GM21423 (cell line): ENCODE results near the gene DXO.

Experiments used
- ATAC-seq: cut with Tn5 transposase; IDR thresholded peaks from one replicate; pipeline ENCODE4 v1.9.1; 2021; ENCODE audit warnings: mild to moderate bottlenecking, moderate library complexity; ENCODE audit not compliant: unreplicated experiment

DXO gene

DNA sequence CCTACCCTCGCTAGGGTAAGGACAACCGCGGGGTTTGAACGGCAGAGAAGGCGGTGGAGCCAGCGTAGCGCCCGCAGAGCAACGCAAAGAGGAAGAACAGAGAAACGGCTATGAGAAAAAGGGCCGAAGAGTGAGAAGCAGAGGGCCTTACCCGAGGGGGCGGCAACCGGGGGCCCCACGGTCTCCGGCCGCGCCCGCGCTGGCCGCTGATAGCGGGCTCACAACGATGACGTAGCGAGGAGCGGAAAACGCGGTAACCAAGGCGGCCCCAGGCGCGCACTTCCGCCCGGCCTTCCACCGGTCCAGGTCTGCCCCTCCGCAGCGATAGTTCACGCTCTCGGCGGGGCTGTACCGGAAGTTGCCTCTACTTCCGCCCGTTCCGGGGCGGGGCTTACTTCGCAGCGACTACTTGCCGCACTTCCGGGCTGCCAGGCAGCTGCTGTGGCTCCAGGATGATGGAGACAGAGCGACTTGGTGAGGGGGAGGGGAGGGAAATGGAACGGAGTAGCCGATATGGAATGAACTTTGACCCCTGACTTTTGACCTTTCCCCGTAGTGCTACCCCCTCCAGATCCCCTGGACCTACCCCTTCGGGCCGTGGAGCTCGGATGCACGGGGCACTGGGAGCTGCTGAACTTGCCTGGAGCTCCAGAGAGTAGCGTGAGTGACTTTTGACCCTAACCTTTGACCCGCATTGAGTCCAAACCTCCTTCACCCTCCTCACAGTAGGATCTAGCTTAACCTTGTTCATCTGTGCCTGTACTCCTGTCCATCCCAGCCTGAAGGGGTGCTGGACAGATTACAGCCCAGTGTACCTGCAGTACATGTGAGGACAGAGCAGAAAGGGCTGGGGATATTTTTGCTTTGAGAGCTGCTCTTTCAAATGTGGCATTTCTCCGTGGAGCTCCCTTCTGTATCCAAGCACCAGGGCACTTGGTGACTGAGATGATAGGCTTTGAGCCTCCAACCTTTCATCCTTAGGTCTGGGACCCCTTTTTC lies 12.9 kb downstream of the DXO start, which contains the start of the genes NELFE and SKIC2:
NELFE (minus strand) TSS at position 231 of the 999 bp plus-strand sequence. CDS start 525 bp downstream, outside the sequence.
SKIC2 (plus strand) TSS at position 435 of the 999 bp plus-strand sequence; CDS start at position 453, 18 bp downstream.
- ATAC-seq = peak; percentile 96

GRCh38 chr6:31958412-31958740 lies 13.6 kb downstream of the DXO start:
- peak; percentile 6 for ATAC-seq

GRCh38 chr6:31956796-31957195 lies 15.1 kb downstream of the DXO start:
- no peak for ATAC-seq

DNA sequence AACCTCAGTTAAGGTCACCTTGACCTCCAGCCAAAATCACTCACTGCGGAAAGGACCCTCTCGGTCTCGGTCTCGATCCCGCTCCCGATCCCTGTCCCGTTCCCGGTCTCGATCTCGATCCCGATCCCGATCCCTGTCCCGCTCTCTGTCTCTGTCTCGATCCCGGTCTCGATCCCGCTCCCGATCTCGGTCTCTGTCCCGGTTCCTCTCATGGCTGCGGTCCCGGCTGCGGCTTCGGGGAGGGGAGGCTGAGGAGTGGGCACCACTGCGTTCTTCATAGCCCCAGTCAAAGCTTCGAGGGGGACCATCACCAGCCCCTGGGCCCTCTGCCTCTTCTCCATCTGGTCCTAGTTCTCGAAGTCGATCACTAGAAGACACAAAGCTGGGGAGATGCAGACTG lies 17.4 kb downstream of the DXO start:
- ATAC-seq = no peak

DNA sequence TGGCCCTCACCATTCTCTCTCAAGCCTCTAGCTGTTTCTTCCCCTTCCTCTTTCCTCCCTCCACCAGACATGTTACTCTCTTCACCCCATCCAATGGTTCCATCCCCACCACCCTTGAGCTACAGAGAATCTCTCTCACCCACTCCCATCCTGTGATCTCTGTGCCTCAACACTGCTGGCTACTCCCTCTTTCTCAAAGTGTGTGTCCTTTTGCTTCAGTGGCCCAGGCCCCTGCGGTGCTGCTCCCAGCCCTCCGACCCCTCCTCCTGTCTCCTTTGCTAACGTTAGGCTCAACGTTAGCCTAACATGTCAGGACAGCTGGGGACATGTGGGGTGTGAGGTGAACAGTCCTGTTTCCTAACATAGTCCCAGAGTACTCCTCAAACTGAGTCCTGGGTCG lies 19.0 kb downstream of the DXO start:
- ATAC-seq = no peak

DNA sequence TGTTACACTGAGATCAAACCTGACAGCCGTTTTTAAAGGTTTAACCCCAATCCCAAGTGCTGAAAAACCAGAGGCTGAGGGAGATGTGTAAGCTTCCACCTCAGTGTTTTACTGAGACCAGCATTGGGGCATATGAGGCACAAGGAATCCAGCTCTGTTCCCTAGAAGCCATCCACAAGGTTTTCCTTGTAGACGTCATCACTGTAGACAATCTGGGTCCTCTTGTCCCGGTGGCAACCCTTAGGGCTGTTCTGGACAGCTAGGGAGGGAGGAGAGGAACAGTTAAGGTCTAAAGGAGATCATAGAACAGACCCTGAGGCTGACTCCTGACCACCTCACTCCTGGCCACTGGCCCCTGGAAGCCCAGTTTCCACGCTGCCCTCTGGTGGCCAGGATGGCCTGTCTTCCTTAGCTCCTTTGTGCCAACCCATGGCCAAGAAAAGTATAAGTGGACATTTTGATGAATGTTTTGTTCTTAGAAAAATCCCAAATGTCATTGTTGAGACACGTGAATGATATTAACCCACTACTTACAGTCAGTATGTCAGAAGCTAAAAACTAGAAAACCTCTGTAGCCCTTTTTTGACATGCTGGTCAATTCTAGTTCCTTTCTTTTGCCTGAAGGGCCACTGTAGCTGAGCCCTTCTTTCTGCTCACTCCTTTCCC lies 19.7 kb downstream of the DXO start:
- no peak for ATAC-seq

- no peak for ATAC-seq
Observed at GRCh38 chr6:31949926-31950548, 21.9 kb downstream of the DXO start.

DNA sequence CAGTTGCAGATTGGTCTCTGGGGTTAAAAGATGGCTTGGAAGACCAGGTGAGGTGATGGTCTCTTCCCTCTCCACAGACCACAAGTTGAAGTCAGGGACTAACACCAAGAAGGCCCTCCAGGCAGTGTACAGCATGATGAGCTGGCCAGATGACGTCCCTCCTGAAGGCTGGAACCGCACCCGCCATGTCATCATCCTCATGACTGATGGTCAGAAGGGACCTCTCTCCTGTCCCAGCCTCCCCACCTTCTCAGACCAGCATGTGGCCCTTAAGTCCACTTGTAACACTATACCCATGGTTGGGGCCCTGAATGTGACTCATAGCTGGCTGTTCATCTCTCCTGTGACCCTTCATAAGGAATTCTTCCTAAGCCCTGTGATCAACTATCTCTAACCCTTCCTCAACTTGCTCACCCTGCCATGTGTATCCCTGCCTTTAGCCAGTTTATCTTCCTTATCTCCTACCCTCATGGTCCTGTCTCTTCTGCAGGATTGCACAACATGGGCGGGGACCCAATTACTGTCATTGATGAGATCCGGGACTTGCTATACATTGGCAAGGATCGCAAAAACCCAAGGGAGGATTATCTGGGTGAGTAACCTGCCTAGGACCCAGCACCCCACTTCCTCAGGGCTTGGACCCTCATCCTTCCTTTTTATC lies 23.1 kb downstream of the DXO start:
- ATAC-seq = no peak

DNA sequence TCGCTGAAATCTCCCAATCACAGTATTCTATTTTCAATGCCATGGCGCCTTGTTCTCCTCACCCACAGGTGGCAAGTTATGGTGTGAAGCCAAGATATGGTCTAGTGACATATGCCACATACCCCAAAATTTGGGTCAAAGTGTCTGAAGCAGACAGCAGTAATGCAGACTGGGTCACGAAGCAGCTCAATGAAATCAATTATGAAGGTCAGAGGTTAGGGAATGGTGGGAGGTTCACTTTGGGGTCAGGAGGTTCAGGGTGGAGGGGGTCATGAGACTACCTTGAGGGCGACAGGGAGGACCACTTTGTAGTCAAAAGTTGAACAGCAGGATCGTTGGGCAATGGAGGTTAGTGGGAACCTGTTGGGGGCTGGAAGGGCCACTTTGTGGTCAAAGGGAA lies 23.6 kb downstream of the DXO start:
- no peak for ATAC-seq

- ATAC-seq = no peak
Observed at GRCh38 chr6:31947864-31948263, 24.1 kb downstream of the DXO start.

DNA sequence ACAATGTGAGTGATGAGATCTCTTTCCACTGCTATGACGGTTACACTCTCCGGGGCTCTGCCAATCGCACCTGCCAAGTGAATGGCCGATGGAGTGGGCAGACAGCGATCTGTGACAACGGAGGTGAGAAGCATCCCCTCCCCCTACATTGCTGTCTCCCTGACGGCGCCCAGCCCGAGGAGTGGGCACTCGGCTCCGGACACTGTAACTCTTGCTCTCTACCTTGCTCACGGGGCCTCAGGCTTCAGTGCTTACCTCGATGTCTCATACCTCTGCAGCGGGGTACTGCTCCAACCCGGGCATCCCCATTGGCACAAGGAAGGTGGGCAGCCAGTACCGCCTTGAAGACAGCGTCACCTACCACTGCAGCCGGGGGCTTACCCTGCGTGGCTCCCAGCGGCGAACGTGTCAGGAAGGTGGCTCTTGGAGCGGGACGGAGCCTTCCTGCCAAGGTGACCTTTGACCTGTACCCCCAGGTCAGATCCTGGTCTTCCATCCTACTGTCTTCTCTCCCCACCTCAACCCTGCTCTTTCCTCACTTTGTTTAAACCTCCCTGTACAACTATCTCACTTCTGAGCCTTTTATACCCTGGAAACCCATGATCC lies 24.8 kb downstream of the DXO start:
- no peak for ATAC-seq

GRCh38 chr6:31946370-31946885 lies 25.5 kb downstream of the DXO start:
- no peak for ATAC-seq

- ATAC-seq = no peak
Observed at GRCh38 chr6:31945507-31946369, 26.2 kb downstream of the DXO start, which contains the start of gene CFB. CFB (plus strand) TSS chr6:31946095; CDS start chr6:31946222, 127 bp downstream.

GRCh38 chr6:31945154-31945506 lies 26.8 kb downstream of the DXO start:
- ATAC-seq = no peak

DNA sequence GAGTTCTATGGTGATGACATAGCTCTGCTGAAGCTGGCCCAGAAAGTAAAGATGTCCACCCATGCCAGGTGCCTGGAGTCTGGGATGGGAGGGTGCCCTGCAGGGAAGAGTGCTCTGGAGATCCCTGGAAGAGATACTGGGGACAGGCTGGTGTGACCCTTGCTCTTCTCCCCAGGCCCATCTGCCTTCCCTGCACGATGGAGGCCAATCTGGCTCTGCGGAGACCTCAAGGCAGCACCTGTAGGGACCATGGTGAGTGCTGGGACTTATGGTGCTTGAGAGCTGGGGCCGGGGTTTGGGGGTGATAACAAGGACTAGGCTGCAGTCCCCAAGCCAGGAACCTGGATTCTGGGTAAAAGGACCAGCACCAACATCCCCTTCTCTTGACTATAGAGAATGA lies 28.2 kb downstream of the DXO start:
- ATAC-seq = no peak

DNA sequence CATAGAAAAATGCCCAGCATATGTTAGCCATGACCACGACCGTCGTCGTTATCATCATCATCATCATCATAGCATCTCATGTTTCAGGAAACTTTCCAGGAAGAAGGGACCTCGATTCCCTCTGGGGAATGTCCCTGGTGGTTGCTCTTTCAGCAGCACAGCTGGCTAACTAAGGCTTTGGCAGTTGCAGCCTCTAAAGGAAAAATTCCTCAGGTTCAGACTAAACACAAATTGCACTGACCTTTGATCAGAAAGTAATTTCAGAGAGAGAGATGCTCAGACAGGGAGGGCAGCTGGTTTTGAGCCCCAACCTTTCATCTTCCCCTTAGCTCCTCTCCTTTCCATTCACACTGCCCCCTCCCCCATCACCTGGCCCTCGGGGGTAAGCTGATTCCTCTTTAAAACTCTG lies 31.7 kb downstream of the DXO start:
- no peak for ATAC-seq

DNA sequence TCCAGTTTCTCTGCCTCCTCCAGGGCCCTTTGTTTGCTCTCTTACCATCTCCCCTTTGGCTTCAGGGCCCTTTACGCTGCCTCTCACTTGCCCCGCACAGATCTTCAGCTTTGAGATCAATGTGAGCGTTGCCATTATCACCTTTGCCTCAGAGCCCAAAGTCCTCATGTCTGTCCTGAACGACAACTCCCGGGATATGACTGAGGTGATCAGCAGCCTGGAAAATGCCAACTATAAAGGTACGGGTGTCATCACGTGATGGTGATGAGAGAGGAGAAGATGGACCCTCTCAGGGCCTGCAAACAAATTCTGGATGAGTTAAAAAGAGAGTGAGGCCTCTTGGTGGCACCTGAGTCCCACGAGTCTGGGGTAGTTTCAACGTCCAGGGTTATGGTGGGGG lies 36.1 kb downstream of the DXO start:
- no peak for ATAC-seq

DNA sequence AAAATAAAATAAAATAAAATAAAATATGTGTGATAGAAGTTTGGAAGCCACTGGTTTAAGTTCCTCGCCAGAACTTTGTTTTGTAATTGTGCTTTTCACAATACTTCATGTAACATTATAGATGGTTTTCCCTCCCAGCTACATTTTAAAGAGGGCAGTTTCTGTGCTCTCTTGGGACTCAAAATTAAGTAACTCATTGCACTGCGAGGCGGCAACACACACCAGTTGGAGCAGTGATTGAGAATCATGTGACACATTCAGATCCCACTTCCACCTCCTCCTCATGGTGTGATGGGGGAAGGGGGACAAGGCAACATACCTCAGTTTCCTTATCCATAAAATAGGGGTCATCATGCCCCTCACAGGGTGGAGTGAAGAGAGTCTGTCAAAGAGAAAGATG lies 36.9 kb downstream of the DXO start:
- no peak for ATAC-seq

- ATAC-seq = no peak
Observed at GRCh38 chr6:31933537-31933936, 38.4 kb downstream of the DXO start.
